ENCODE measurements around the gene NUP93.

NUP93 gene

DNA sequence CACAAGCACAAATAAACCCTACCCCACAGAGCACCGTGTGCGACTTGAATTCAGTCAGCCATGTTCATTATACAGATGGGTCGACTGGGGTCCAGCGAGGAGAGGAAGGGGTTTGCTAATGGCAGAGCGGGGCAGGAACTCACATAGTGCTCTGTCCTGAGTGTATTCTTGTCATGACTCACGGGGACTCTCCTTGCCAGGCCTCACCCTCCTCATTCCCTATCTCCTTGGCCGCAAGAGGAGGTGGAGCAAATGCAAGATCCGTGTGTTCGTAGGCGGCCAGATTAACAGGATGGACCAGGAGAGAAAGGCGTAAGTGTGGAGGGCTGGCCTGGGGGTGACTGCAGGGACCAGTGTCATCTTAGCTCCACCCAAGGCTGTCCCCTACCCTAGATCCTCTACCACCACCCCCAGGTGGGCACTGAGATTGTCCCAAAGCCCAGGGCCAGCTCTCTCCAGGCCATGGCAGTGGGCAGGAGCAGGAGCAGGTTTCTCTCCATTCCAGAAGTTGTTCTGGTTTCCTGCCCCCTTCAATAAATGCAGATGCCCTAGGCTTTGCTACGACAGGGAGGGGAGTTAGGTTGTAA is 164.5 kb downstream of the NUP93 start:
- no peaks in the 10 kb centered on the region for H3K27me3 ChIP-seq (ENCODE audit: insufficient read depth, insufficient read length)
- H3K36me3 ChIP-seq (ENCODE audit: insufficient read depth, insufficient read length, low read length), result no peaks in the 10 kb centered on the region
- H3K9me3 ChIP-seq (ENCODE audit: insufficient read depth, low read length), result no peaks in the 10 kb centered on the region
- no peak overlapping the region for H3K4me3 ChIP-seq (ENCODE audit: insufficient read length, low read depth)
- H3K4me1 ChIP-seq (ENCODE audit: insufficient read depth, insufficient read length), result peaks cover 6% of the 10 kb centered on the region
- no peak overlapping the region for H3K9ac ChIP-seq (ENCODE audit: insufficient read length, low read depth)
- no peak for TF ChIP-seq ZNF274 (IDR thresholded peaks at IDR 0.05; ENCODE audit: low read depth, low read length)
- no peak for TF ChIP-seq YY1 (IDR thresholded peaks at IDR 0.05; ENCODE audit: insufficient read depth, insufficient read length)
- DNase-seq (ENCODE audit: low read depth, low spot score), result no peak

DNA sequence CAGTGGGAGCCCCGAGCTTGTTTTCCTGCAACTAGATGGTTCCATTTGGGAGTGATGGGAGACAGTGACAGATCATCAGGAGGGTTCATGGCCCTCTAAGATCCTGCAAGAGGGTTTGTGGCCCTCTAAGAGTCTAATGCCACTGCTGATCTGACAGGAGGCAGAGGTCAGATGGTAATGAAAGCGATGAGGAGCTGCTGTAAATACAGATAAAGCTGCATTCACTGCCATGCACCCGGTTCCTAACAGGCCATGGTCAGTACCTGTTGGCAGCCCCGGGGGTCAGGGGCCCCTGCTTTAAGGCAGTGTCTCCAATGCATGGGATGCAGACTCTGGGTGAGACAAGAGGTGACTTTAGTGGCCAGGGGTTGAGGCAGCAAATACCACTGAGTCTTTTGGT is 165.9 kb downstream of the NUP93 start:
- Histone ChIP-seq H3K27me3 (ENCODE audit: insufficient read depth, insufficient read length) (no peaks in the 10 kb centered on the region), H3K4me1 (ENCODE audit: insufficient read depth, insufficient read length) (peaks cover 6% of the 10 kb centered on the region), H3K36me3 (ENCODE audit: insufficient read depth, insufficient read length, low read length) (no peaks in the 10 kb centered on the region), H3K4me3 (ENCODE audit: insufficient read length, low read depth) (no peak overlapping the region), H3K9me3 (ENCODE audit: insufficient read depth, low read length) (no peaks in the 10 kb centered on the region), H3K9ac (ENCODE audit: insufficient read length, low read depth) (no peak overlapping the region)
- no peak for DNase-seq (ENCODE audit: low read depth, low spot score)
- TF ChIP-seq SUZ12 (IDR thresholded peaks at IDR 0.05; ENCODE audit: extremely low read depth, insufficient read depth, insufficient read length) (no peak), ZNF274 (IDR thresholded peaks at IDR 0.05; ENCODE audit: low read depth, low read length) (no peak), YY1 (IDR thresholded peaks at IDR 0.05; ENCODE audit: insufficient read depth, insufficient read length) (no peak)

GRCh38 chr16:56896244-56896643 is 166.3 kb downstream of the NUP93 start:
- H3K9ac ChIP-seq (ENCODE audit: insufficient read length, low read depth), result no peak overlapping the region

DNA sequence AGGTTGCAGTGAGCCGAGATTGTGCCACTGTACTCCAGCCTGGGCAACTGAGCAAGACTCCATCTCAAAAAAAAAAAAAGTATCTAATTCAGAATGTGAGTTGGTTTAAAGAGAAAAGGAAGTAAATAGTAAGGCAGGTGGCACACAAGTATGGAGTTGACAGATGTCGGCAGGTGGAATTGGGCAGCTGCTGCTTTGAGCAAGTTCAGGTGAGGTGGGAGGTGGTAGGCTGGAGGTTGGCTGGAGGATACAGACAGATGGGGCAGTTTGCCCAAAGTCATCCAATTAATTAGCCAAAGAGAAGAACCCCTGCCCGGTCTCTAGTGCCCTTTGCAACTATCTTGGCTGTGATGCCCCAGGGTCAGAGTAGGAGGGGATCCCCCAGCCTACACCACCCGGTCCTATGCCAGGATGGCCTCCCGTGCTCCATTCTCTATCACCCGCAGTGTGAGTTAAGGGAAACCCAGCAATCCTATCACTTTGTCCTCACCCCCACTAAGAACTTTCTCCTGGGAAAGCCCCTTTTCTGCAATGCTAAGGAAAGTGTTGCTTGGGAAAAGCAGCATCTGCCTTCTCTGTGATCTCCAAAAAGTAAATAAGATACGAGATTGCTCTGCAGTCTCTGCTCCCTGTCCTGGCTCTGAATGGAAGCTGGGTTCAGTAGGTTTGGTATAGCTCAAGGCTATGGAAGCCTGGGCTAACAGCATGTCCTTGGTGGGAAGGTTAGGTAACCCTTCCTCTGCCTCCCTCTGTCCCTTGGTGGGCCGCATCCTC is 167.3 kb downstream of the NUP93 start:
- Histone ChIP-seq H3K36me3 (ENCODE audit: insufficient read depth, insufficient read length, low read length) (no peaks in the 10 kb centered on the region), H3K27me3 (ENCODE audit: insufficient read depth, insufficient read length) (no peaks in the 10 kb centered on the region), H3K9ac (ENCODE audit: insufficient read length, low read depth) (no peak overlapping the region), H3K4me3 (ENCODE audit: insufficient read length, low read depth) (no peak overlapping the region), H3K4me1 (ENCODE audit: insufficient read depth, insufficient read length) (peaks cover 2% of the 10 kb centered on the region), H3K9me3 (ENCODE audit: insufficient read depth, low read length) (no peaks in the 10 kb centered on the region)
- DNase-seq (ENCODE audit: low read depth, low spot score), result no peak
- TF ChIP-seq SUZ12 (IDR thresholded peaks at IDR 0.05; ENCODE audit: extremely low read depth, insufficient read depth, insufficient read length), result no peak
- TF ChIP-seq ZNF274 (IDR thresholded peaks at IDR 0.05; ENCODE audit: low read depth, low read length), result no peak
- no peak for TF ChIP-seq YY1 (IDR thresholded peaks at IDR 0.05; ENCODE audit: insufficient read depth, insufficient read length)

More at GRCh38 chr16:56896244-56896643, 166.3 kb downstream of the NUP93 start:
- H3K36me3 ChIP-seq (ENCODE audit: insufficient read depth, insufficient read length, low read length), result no peaks in the 10 kb centered on the region
- H3K4me1 ChIP-seq (ENCODE audit: insufficient read depth, insufficient read length), result peaks cover 6% of the 10 kb centered on the region
- DNase-seq (ENCODE audit: low read depth, low spot score), result no peak
- no peaks in the 10 kb centered on the region for H3K9me3 ChIP-seq (ENCODE audit: insufficient read depth, low read length)
- H3K27me3 ChIP-seq (ENCODE audit: insufficient read depth, insufficient read length), result no peaks in the 10 kb centered on the region
- no peak for TF ChIP-seq YY1 (IDR thresholded peaks at IDR 0.05; ENCODE audit: insufficient read depth, insufficient read length)
- no peak for TF ChIP-seq SUZ12 (IDR thresholded peaks at IDR 0.05; ENCODE audit: extremely low read depth, insufficient read depth, insufficient read length)
- TF ChIP-seq ZNF274 (IDR thresholded peaks at IDR 0.05; ENCODE audit: low read depth, low read length), result no peak
- H3K4me3 ChIP-seq (ENCODE audit: insufficient read length, low read depth), result no peak overlapping the region

- H3K4me3 ChIP-seq (ENCODE audit: insufficient read length, low read depth), result no peak overlapping the region
- TF ChIP-seq YY1 (IDR thresholded peaks at IDR 0.05; ENCODE audit: insufficient read depth, insufficient read length) (no peak), SUZ12 (IDR thresholded peaks at IDR 0.05; ENCODE audit: extremely low read depth, insufficient read depth, insufficient read length) (no peak), ZNF274 (IDR thresholded peaks at IDR 0.05; ENCODE audit: low read depth, low read length) (no peak)
- peaks cover 2% of the 10 kb centered on the region for H3K4me1 ChIP-seq (ENCODE audit: insufficient read depth, insufficient read length)
- no peak overlapping the region for H3K9ac ChIP-seq (ENCODE audit: insufficient read length, low read depth)
- no peak for DNase-seq (ENCODE audit: low read depth, low spot score)
- no peaks in the 10 kb centered on the region for H3K9me3 ChIP-seq (ENCODE audit: insufficient read depth, low read length)
- no peaks in the 10 kb centered on the region for H3K27me3 ChIP-seq (ENCODE audit: insufficient read depth, insufficient read length)
- H3K36me3 ChIP-seq (ENCODE audit: insufficient read depth, insufficient read length, low read length), result no peaks in the 10 kb centered on the region
These were observed 168.9 kb downstream of the NUP93 start for GRCh38 chr16:56898847-56899246.
